NCI-H2196 (cell line): ENCODE data around the gene ITGAE.

Experiments
- DNase-seq: peaks from one replicate; lab custom pipeline; 2025; ENCODE audit not compliant: unreplicated experiment; lab: John Stamatoyannopoulos, UW

The ITGAE gene

GRCh38 chr17:3678095-3678820, 122.7 kb downstream of the ITGAE start:
- DNase-seq = no peak

- DNase-seq = no peak
Observed at GRCh38 chr17:3675886-3676285, 125.1 kb downstream of the ITGAE start.

GRCh38 chr17:3672571-3672970, 128.4 kb downstream of the ITGAE start:
- no peak for DNase-seq

GRCh38 chr17:3669548-3669947, 131.4 kb downstream of the ITGAE start:
- DNase-seq = no peak

GRCh38 chr17:3669085-3669347, 132.0 kb downstream of the ITGAE start:
- DNase-seq = no peak

- DNase-seq = peak; percentile 92
Observed at GRCh38 chr17:3668279-3669084, 132.5 kb downstream of the ITGAE start, which contains the start of the genes EMC6 and TAX1BP3. Gene EMC6 (plus strand): TSS chr17:3668812. CDS start chr17:3669147, 335 bp downstream. Gene TAX1BP3 (minus strand): TSS chr17:3668578. CDS start chr17:3668526, 52 bp downstream.

GRCh38 chr17:3667366-3668278, 133.4 kb downstream of the ITGAE start:
- peak; percentile 19 for DNase-seq

GRCh38 chr17:3666516-3666915, 134.5 kb downstream of the ITGAE start:
- no peak for DNase-seq

GRCh38 chr17:3665834-3666233, 135.2 kb downstream of the ITGAE start:
- DNase-seq = no peak
